A549 (cell line): ENCODE results near the gene CCDC71.

ENCODE experiments used
- BHLHE40 ChIP-seq: IDR thresholded peaks from 2 replicates; pipeline ENCODE4 v1.6.1; 2012; ENCODE audit warnings: low read depth, low read length, inconsistent platforms
- MAX ChIP-seq: IDR thresholded peaks from 2 replicates; pipeline ENCODE4 v1.6.1; 2012

DNA sequence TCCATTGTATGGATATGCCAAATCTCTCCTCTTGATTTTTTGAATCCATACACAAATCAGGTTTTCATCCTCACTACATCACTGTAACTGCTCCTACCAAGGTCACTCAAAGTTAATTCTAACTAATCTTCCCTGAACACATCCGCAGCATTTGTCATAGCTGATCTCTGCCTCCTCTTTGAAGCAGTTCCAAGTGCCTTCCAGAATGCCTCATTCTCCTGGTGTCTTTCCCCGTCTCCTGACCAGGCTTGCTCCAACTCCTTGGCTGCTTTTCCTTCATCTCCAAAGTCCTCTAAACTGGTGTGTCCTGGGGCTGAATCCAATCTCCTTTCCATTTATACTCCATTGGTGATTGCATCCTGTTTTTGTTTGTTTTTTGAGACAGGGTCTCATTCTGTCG lies 32.0 kb upstream of the CCDC71 start:
- no peak for TF ChIP-seq BHLHE40
- TF ChIP-seq MAX: no peak
